Activated CD4-positive, alpha-beta T cell treated with anti-CD3 and anti-CD28 coated beads, Interleukin-2, amount 10 ng/mL, durations not matched to agents 7 days and 5 days (primary cell): ENCODE results near the gene ZNRD2. TPM values are rescaled to one million over a fixed set of nuclear protein-coding genes. Genes with fewer than 3 reads are reported as not detected.
A peak's percentile ranks its signal among the peaks of the same experiment; 100 is the strongest.

Experiments used
- CTCF ChIA-PET: fragments of 350-600 bp; sonication (Branson Sonifier 250); formaldehyde crosslinking; loops from one replicate; lab custom pipeline; 2021; ENCODE audit warnings: antibody characterized with exemption; lab: Charles Lee
- POLR2A ChIA-PET: fragments of 350-600 bp; sonication (Branson Sonifier 250); formaldehyde crosslinking; loops from one replicate; lab custom pipeline; 2021; ENCODE audit warnings: antibody characterized with exemption; lab: Charles Lee
- DNase-seq: peaks from one replicate; pipeline ENCODE4 v3.0.0-alpha.2; 2020
- H3K27ac Mint-ChIP-seq: one replicate; pipeline ENCODE4 v1.8.0; 2021; ENCODE audit warnings: mild to moderate bottlenecking, moderate library complexity, mixed read lengths
- H3K27me3 Mint-ChIP-seq: one replicate; pipeline ENCODE4 v1.8.0; 2021; ENCODE audit warnings: mixed read lengths
- H3K36me3 Mint-ChIP-seq: one replicate; pipeline ENCODE4 v1.8.0; 2021; ENCODE audit warnings: low read depth, mixed read lengths
- H3K4me1 Mint-ChIP-seq: one replicate; pipeline ENCODE4 v1.8.0; 2021; ENCODE audit warnings: mixed read lengths
- H3K4me3 Mint-ChIP-seq: one replicate; pipeline ENCODE4 v1.8.0; 2021; ENCODE audit warnings: mild to moderate bottlenecking, moderate library complexity, mixed read lengths
- H3K9me3 Mint-ChIP-seq: one replicate; pipeline ENCODE4 v1.8.0; 2021; ENCODE audit warnings: mixed read lengths
- total RNA-seq, 2 experiments: library from RNA; stranded (reverse); gene quantifications; one replicate each; pipeline ENCODE4 v1.2.3, GENCODE V29; 2021

The ZNRD2 gene
- total RNA-seq, 2 experiments from 2014 or later, result 32.4 to 35.4 TPM

- peaks cover 33% of the 10 kb centered on the region for H3K4me1 Mint-ChIP-seq
- DNase-seq, result no peak
- CTCF ChIA-PET, result interaction anchor here (0.8 to 2.5 kb wide), 4 partner anchors 10 to 38 kb away, joined by 3 to 11 read pairs (median 4); no protein-coding TSS in a partner anchor
- H3K36me3 Mint-ChIP-seq, result peaks cover 37% of the 10 kb centered on the region
- POLR2A ChIA-PET, result no interaction called here
- no peaks in the 10 kb centered on the region for H3K27me3 Mint-ChIP-seq
- no peak overlapping the region for H3K27ac Mint-ChIP-seq
- H3K4me3 Mint-ChIP-seq, result peak overlapping the region; percentile 57
- no peaks in the 10 kb centered on the region for H3K9me3 Mint-ChIP-seq
These were observed 8.4 kb downstream of the ZNRD2 start for GRCh38 chr11:65578667-65579066.

GRCh38 chr11:65579291-65579690, 9.0 kb downstream of the ZNRD2 start:
- peaks cover 36% of the 10 kb centered on the region for H3K36me3 Mint-ChIP-seq
- peaks cover 32% of the 10 kb centered on the region for H3K4me1 Mint-ChIP-seq
- H3K27me3 Mint-ChIP-seq, result no peaks in the 10 kb centered on the region
- no peak for DNase-seq
- no peak overlapping the region for H3K27ac Mint-ChIP-seq
- no peak overlapping the region for H3K4me3 Mint-ChIP-seq
- no peaks in the 10 kb centered on the region for H3K9me3 Mint-ChIP-seq
- ChIA-PET POLR2A (no interaction called here), CTCF (interaction anchor here (0.8 to 2.5 kb wide), 5 partner anchors 8 to 38 kb away, joined by 3 to 11 read pairs (median 3); no protein-coding TSS in a partner anchor)

GRCh38 chr11:65580031-65580692, 9.9 kb downstream of the ZNRD2 start:
- DNase-seq, result no peak
- no peak overlapping the region for H3K27ac Mint-ChIP-seq
- H3K36me3 Mint-ChIP-seq, result peaks cover 37% of the 10 kb centered on the region
- ChIA-PET CTCF (interaction anchor here (1.3 to 2.5 kb wide), 2 partner anchors 8 to 39 kb away, joined by 3 to 11 read pairs; no protein-coding TSS in a partner anchor), POLR2A (no interaction called here)
- H3K27me3 Mint-ChIP-seq, result no peaks in the 10 kb centered on the region
- no peak overlapping the region for H3K4me3 Mint-ChIP-seq
- peaks cover 32% of the 10 kb centered on the region for H3K4me1 Mint-ChIP-seq
- H3K9me3 Mint-ChIP-seq, result no peaks in the 10 kb centered on the region

GRCh38 chr11:65580756-65581155, 10.5 kb downstream of the ZNRD2 start:
- DNase-seq, result no peak
- H3K4me1 Mint-ChIP-seq, result peaks cover 27% of the 10 kb centered on the region
- ChIA-PET POLR2A (no interaction called here), CTCF (no interaction called here)
- no peak overlapping the region for H3K27ac Mint-ChIP-seq
- H3K9me3 Mint-ChIP-seq, result no peaks in the 10 kb centered on the region
- peaks cover 36% of the 10 kb centered on the region for H3K36me3 Mint-ChIP-seq
- H3K27me3 Mint-ChIP-seq, result no peaks in the 10 kb centered on the region
- H3K4me3 Mint-ChIP-seq, result no peak overlapping the region

- H3K4me1 Mint-ChIP-seq, result peaks cover 33% of the 10 kb centered on the region
These were observed 11.7 kb downstream of the ZNRD2 start for GRCh38 chr11:65581928-65582327.

GRCh38 chr11:65583589-65583988, 13.3 kb downstream of the ZNRD2 start:
- H3K36me3 Mint-ChIP-seq, result peaks cover 31% of the 10 kb centered on the region
- no peaks in the 10 kb centered on the region for H3K27me3 Mint-ChIP-seq
- DNase-seq, result no peak
- no peaks in the 10 kb centered on the region for H3K9me3 Mint-ChIP-seq
- CTCF ChIA-PET, result interaction anchor here (0.6 to 4.7 kb wide), 4 partner anchors 10 to 13 kb away, joined by 3 to 11 read pairs (median 5); partner anchors contain the start of genes FAM89B and ZNRD2
- peak overlapping the region; percentile 62 for H3K27ac Mint-ChIP-seq
- POLR2A ChIA-PET, result no interaction called here
- H3K4me1 Mint-ChIP-seq, result peaks cover 39% of the 10 kb centered on the region
- H3K4me3 Mint-ChIP-seq, result no peak overlapping the region

More at GRCh38 chr11:65581928-65582327, 11.7 kb downstream of the ZNRD2 start:
- ChIA-PET POLR2A (no interaction called here), CTCF (interaction anchor here (0.7 to 1.4 kb wide), 3 partner anchors 33 to 284 kb away, joined by 3 to 4 read pairs (median 3); no protein-coding TSS in a partner anchor)
- H3K27me3 Mint-ChIP-seq, result no peaks in the 10 kb centered on the region
- H3K9me3 Mint-ChIP-seq, result no peaks in the 10 kb centered on the region
- peaks cover 37% of the 10 kb centered on the region for H3K36me3 Mint-ChIP-seq
- H3K27ac Mint-ChIP-seq, result no peak overlapping the region
- no peak for DNase-seq
- no peak overlapping the region for H3K4me3 Mint-ChIP-seq

- Mint-ChIP-seq H3K27me3 (no peaks in the 10 kb centered on the region), H3K9me3 (no peaks in the 10 kb centered on the region), H3K4me3 (no peak overlapping the region), H3K36me3 (peaks cover 31% of the 10 kb centered on the region), H3K4me1 (peaks cover 42% of the 10 kb centered on the region), H3K27ac (no peak overlapping the region)
- no peak for DNase-seq
- POLR2A ChIA-PET, result no interaction called here
- CTCF ChIA-PET, result interaction anchor here (0.6 to 4.7 kb wide), 4 partner anchors 10 to 14 kb away, joined by 3 to 11 read pairs (median 5); partner anchors contain the start of genes FAM89B and ZNRD2
These were observed 13.8 kb downstream of the ZNRD2 start for GRCh38 chr11:65584106-65584505.

- ChIA-PET CTCF (interaction anchor here (1.3 to 6.0 kb wide), 4 partner anchors 9 to 43 kb away, joined by 6 to 37 read pairs (median 16); partner anchors contain the start of gene FAM89B), POLR2A (no interaction called here)
- H3K4me1 Mint-ChIP-seq, result peaks cover 42% of the 10 kb centered on the region
- H3K9me3 Mint-ChIP-seq, result no peaks in the 10 kb centered on the region
- H3K36me3 Mint-ChIP-seq, result peaks cover 25% of the 10 kb centered on the region
- no peak overlapping the region for H3K4me3 Mint-ChIP-seq
- no peak for DNase-seq
- H3K27me3 Mint-ChIP-seq, result no peaks in the 10 kb centered on the region
- no peak overlapping the region for H3K27ac Mint-ChIP-seq
These were observed 14.5 kb downstream of the ZNRD2 start for GRCh38 chr11:65584723-65585171.

- peaks cover 22% of the 10 kb centered on the region for H3K36me3 Mint-ChIP-seq
These were observed 15.3 kb downstream of the ZNRD2 start for GRCh38 chr11:65585396-65586246.

GRCh38 chr11:65586247-65586630, 16.0 kb downstream of the ZNRD2 start:
- H3K4me3 Mint-ChIP-seq, result no peak overlapping the region
- no peaks in the 10 kb centered on the region for H3K9me3 Mint-ChIP-seq
- H3K36me3 Mint-ChIP-seq, result peaks cover 22% of the 10 kb centered on the region
- no peak for DNase-seq
- POLR2A ChIA-PET, result interaction anchor here (0.6 kb wide), 1 partner anchor 20 kb away, joined by 3 read pairs; no protein-coding TSS in a partner anchor
- CTCF ChIA-PET, result interaction anchor here (0.6 to 6.0 kb wide), 9 partner anchors 8 to 137 kb away, joined by 3 to 40 read pairs (median 6); partner anchors contain the start of genes EHBP1L1, FAM89B and ZNRD2
- H3K27ac Mint-ChIP-seq, result peak overlapping the region; percentile 64
- H3K4me1 Mint-ChIP-seq, result peaks cover 44% of the 10 kb centered on the region
- no peaks in the 10 kb centered on the region for H3K27me3 Mint-ChIP-seq

More at GRCh38 chr11:65585396-65586246, 15.3 kb downstream of the ZNRD2 start:
- no peak for DNase-seq
- H3K4me3 Mint-ChIP-seq, result no peak overlapping the region
- no peaks in the 10 kb centered on the region for H3K9me3 Mint-ChIP-seq
- no peak overlapping the region for H3K27ac Mint-ChIP-seq
- ChIA-PET CTCF (interaction anchor here (0.6 to 6.0 kb wide), 7 partner anchors 8 to 137 kb away, joined by 3 to 40 read pairs (median 11); partner anchors contain the start of genes EHBP1L1, FAM89B and ZNRD2), POLR2A (no interaction called here)
- peaks cover 44% of the 10 kb centered on the region for H3K4me1 Mint-ChIP-seq
- no peaks in the 10 kb centered on the region for H3K27me3 Mint-ChIP-seq

- ChIA-PET POLR2A (interaction anchor here (0.6 kb wide), 1 partner anchor 21 kb away, joined by 3 read pairs; no protein-coding TSS in a partner anchor), CTCF (interaction anchor here (0.7 to 6.0 kb wide), 9 partner anchors 7 to 138 kb away, joined by 3 to 40 read pairs (median 6); partner anchors contain the start of genes EHBP1L1, FAM89B and ZNRD2)
- Mint-ChIP-seq H3K4me1 (peaks cover 44% of the 10 kb centered on the region), H3K4me3 (no peak overlapping the region), H3K27me3 (no peaks in the 10 kb centered on the region), H3K27ac (peak overlapping the region; percentile 64), H3K36me3 (peaks cover 23% of the 10 kb centered on the region), H3K9me3 (no peaks in the 10 kb centered on the region)
- DNase-seq, result no peak
These were observed 16.4 kb downstream of the ZNRD2 start for GRCh38 chr11:65586676-65587075.
